NOMO-1 treated with DMSO at 0.1 percent for 48 hours (cell line): Measurements from ENCODE around the gene EFHD2.
"Not testable (repeated sequence)": the region's sequence is repeated elsewhere in the genome, so short reads cannot be mapped to it uniquely, and the experiment has no call there.

Source experiments
- DNase-seq: peaks from one replicate; lab custom pipeline; 2025; ENCODE audit not compliant: unreplicated experiment; lab: John Stamatoyannopoulos, UW

EFHD2 gene

GRCh38 chr1:15410884-15411245 is 1.2 kb downstream of the EFHD2 start:
- no peak for DNase-seq

- peak; percentile 90 for DNase-seq
Measured at GRCh38 chr1:15411593-15412137, 2.0 kb downstream of the EFHD2 start.

GRCh38 chr1:15412175-15412800 is 2.6 kb downstream of the EFHD2 start:
- DNase-seq = peak; percentile 5

- DNase-seq = no peak
Measured at GRCh38 chr1:15412843-15413242, 3.2 kb downstream of the EFHD2 start.

- no peak for DNase-seq
Measured at GRCh38 chr1:15413563-15414444, 4.1 kb downstream of the EFHD2 start.

- no peak for DNase-seq
Measured at GRCh38 chr1:15414445-15414983, 4.8 kb downstream of the EFHD2 start.

GRCh38 chr1:15417059-15417934 is 7.6 kb downstream of the EFHD2 start:
- no peak for DNase-seq

- DNase-seq = no peak
Measured at GRCh38 chr1:15418806-15419515, 9.3 kb downstream of the EFHD2 start.

GRCh38 chr1:15420853-15421465 is 11.3 kb downstream of the EFHD2 start:
- no peak for DNase-seq

GRCh38 chr1:15422871-15423270 is 13.2 kb downstream of the EFHD2 start:
- DNase-seq = no peak

GRCh38 chr1:15423355-15424077 is 13.8 kb downstream of the EFHD2 start:
- DNase-seq = no peak

GRCh38 chr1:15424146-15424667 is 14.5 kb downstream of the EFHD2 start:
- DNase-seq = no peak

GRCh38 chr1:15424981-15425380 is 15.3 kb downstream of the EFHD2 start:
- DNase-seq = no peak

GRCh38 chr1:15425521-15425920 is 15.8 kb downstream of the EFHD2 start:
- DNase-seq = no peak

GRCh38 chr1:15425958-15426357 is 16.3 kb downstream of the EFHD2 start:
- DNase-seq = no peak

- DNase-seq = no peak
Measured at GRCh38 chr1:15426492-15427279, 17.0 kb downstream of the EFHD2 start.

- DNase-seq = no peak
Measured at GRCh38 chr1:15427280-15427666, 17.6 kb downstream of the EFHD2 start.

GRCh38 chr1:15428252-15428651 is 18.6 kb downstream of the EFHD2 start:
- DNase-seq = not testable (repeated sequence)
